Right lung (tissue), 5 donors: ENCODE measurements around the gene FMOD. TPM values are rescaled to one million over a fixed set of nuclear protein-coding genes. Genes with fewer than 3 reads are reported as not detected.

Source experiments
- polyA plus RNA-seq, 5 donors: library from polyadenylated mRNA; unstranded; fragments of 120-200 nt; gene quantifications; one replicate each; pipeline versions ENCODE4 v1.2.1 to v1.2.3, GENCODE V29; 2013; ENCODE audit warnings: inconsistent platforms in 1 of 5, low replicate concordance in 1 of 5; ENCODE audit not compliant: insufficient read length in 5 of 5, insufficient read depth in 1 of 5

FMOD gene
- polyA plus RNA-seq, 5 donors, result 72.7 to 101 (median 81.1) TPM

Other genes starting within 250 kb of the FMOD start
- 10 to 100 TPM in 3 of 5 donors, 1 to 10 TPM in 2; 2.4 to 17.2 (median 12.3) TPM for gene ADORA1, start 223.4 kb downstream of the FMOD start, polyA plus RNA-seq
- gene MYBPH, start 175.3 kb downstream of the FMOD start, polyA plus RNA-seq, result 10 to 100 TPM in 1 of 5 donors, under 1 TPM in 4; 0.08 to 14.4 (median 0.13) TPM
- 1 to 10 TPM in 1 of 5 donors, under 1 TPM in 4; 0.43 to 1.6 (median 0.64) TPM for gene CHI3L1, start 164.4 kb downstream of the FMOD start, polyA plus RNA-seq
- gene CHIT1, start 121.4 kb downstream of the FMOD start, polyA plus RNA-seq, result under 1 TPM; 0.09 to 0.25 (median 0.17) TPM
- 10 to 100 TPM; 46.8 to 90.2 (median 79.9) TPM for gene BTG2, start 45.6 kb downstream of the FMOD start, polyA plus RNA-seq
- 1 to 10 TPM; 1.2 to 3.7 (median 2.0) TPM for gene PRELP, start 124.7 kb upstream of the FMOD start, polyA plus RNA-seq
- not detected for gene OPTC, start 143.0 kb upstream of the FMOD start, polyA plus RNA-seq